Bone marrow (tissue), 2 donors: ENCODE data around the gene ESR1.
"Not testable (repeated sequence)": the region's sequence is repeated elsewhere in the genome, so short reads cannot be mapped to it uniquely, and the experiment has no call there.

Experiments
- DNase-seq, 2 donors: peaks; one replicate each; lab custom pipeline; 2025; lab: John Stamatoyannopoulos, UW

Gene ESR1

DNA sequence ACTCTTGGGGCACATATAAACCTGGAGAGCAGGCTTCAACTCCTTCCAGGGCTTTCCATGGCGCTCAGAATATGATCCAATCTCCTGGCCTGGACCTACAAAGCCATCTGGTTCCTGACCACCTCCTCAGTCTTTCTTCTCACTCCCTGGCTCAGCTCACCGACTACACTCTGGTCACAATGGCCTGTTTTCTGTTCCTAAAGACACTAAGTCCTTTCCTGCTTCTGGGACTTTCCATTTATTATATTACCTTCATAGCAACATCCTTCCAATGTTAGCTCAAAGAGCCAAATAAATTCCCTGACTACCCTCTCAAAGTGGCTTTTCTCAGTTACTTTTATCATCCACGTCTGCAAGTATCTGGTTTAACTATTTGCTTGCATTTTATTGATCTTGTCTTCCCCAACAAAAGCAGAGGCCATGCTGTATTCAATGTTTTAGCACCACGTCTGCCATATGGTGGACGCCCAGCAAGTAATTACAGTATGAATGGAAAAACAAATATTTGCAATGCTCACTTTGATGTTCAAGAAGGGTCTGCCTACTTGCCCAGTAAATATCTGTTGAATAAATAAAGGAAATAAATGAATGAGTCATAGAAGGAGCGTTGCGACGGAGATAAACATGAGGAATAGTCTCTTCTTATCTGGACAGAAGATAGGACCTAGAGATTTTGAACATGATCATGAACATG lies 328.4 kb downstream of the ESR1 start:
- no peak for DNase-seq

- DNase-seq, result no peak
These were observed 329.0 kb downstream of the ESR1 start for GRCh38 chr6:152136449-152136825.

GRCh38 chr6:152138344-152138743 lies 330.9 kb downstream of the ESR1 start:
- DNase-seq, result not testable (repeated sequence)

DNA sequence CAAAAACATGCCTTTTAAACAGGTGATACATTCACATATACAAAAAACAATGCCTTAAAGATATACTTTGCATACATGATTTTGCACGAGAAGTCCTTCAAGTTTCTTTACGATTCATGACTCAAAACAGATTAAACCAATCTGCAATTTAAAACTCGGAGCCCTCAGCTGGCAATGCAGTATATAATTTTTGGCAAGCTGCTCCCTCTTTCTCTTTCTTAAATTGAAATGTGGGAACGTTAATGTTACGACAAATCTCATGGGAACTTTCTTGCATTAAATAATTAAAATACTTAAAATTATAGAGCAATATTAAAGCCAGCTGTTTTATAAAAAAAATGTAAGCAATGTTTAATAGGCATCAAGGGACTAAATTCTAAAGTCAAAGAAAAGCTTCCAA lies 334.6 kb downstream of the ESR1 start:
- no peak for DNase-seq

DNA sequence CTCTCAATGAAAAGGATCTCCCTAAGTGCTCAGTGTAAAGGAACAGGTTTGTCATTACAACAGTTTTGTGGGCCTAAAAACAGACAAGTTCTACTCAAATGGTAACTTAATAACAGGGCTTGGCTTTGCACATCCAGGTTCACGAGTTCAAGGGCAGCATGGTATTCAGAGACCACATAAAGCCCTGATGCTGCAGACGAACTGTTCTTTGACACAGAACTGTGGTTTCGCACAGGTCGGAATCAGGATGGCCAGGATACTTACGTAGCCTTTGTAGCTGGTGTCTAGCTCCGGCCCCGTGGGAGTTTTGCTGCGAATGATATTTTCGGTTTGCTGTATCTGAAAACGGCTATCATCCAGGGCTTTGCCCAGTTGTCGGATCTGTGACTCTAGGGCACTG lies 335.9 kb downstream of the ESR1 start:
- no peak for DNase-seq

DNA sequence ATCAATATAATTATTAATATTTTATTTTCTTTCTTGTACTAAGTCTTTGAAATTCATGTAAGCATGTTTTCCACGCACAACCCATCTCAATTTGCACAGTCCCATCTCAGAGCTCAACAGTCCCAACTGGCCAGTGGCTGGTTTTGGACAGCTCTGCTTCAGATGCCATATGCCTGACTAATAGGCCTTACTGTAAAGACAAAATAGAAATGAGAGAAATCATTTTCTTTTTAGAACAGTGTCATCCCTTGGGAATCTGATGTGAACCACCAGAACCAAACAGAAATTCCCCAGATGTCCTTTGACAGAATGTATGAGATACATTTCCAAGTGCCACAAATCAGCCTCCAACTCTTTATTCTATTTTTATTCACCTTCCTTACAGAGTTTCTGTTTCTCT lies 338.9 kb downstream of the ESR1 start:
- no peak for DNase-seq

GRCh38 chr6:152147269-152147668 lies 339.8 kb downstream of the ESR1 start:
- no peak for DNase-seq

DNA sequence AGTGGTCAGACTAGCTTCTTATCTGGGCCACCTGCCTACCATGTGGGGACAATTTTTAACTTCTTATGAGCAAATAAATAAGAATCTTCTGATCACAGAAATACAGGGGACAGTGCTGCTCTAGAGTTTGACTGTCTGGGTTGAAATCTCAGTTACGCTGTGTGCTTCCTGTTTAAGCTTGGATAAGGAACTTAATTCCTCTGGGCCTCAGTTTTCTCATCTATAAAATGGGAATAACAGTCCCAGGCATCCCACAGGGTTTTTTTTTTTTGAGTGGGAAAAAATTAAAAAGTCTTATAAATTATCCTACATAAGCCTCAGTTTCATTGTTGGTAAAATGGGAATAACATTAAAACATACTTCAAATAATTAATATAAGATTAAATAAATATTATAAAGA lies 340.9 kb downstream of the ESR1 start:
- no peak for DNase-seq

DNA sequence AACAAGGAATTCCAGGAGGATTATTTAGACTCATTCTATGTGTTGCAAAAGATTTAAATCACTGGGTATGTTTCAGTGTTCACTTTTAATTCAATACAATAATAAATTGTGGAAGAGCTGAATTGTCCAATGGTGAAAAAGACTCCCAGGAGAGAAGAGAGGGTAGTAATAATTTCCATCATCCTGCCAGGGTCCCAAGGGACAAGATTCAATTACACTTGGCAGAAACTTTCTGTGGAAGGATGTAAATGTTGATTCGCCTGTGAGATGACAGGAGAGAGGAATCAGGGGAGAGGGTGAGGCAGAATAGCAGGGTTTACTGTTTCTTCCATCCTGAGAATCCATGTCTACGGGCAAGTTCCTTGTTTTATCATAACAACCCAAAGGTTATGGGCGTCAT lies 342.7 kb downstream of the ESR1 start:
- DNase-seq, result no peak

DNA sequence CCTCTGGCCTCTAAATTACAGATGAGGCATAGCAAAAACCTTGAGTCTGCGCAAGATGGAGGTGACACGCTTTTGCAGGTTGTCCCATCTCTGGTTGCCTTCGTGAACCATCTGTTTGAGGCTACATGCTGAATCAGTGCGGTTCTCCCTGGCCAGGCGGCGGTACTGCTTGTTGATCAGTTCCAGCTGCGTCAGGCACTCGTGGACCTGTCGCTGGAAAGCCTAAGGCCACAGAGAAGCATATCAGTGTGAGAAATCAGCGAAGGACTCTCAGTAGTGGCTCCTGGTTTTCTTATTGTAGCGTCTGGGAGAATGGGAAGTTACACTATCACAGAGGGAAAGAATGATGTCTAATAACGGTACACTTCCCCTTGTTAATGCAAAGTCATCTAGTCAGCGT lies 344.4 kb downstream of the ESR1 start:
- DNase-seq, result no peak

GRCh38 chr6:152154559-152155356 lies 347.3 kb downstream of the ESR1 start:
- no peak for DNase-seq

DNA sequence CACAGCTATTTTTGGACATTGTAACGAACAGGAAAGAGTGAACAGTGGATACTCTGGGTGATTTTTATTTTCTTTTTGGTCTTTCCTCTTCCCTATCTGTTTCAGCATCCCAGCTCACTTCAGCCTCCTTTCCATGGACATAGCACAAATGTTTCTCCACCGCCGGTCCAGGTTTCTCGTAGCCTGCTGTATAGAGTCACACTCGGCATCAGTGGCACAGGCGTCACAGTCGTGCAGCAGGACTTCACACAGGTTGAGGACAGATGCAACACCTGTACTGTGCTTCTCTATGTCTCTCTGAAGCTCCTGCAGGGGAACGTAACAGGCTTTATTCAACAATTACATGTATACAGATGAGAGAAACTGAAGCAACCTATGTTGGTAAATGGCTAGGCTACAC lies 348.3 kb downstream of the ESR1 start:
- no peak for DNase-seq

DNA sequence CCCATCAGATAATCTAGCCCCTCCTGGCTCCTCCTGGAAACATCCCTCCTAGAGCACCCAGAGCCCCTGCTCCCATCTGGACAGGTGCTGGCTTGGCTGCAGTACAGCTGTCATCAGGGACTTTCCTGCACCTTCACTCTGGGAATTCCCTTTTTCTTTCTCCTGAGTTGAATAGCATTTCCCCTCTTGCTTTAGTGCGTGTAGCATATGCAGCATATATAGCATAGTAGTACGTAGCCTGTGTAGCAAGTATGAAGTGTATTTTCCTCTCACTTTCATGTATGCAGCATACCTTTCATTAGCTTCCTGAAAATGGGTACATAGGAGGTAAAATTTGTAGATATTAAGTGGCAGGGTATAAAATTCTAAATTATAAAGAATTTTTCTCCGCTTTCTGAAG lies 352.9 kb downstream of the ESR1 start:
- no peak for DNase-seq

DNA sequence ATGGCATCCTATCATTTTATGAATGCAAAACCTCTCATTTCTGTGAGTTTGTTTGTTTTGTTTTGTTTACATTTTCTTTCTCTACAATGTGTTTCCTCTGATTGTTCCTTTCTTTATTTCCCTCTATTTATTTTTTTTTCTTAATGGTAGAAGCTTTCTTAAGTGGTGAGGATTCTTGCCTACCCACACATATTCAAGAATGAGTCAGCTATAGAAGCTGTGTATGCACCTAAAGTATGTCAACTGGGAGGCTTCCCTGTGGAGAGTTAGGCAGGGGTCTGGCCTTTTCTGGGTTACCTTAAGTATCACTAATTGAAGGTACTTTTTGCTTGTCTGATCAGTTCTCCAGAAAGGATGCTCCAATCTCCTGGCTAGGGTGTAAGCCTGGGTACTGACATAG lies 354.0 kb downstream of the ESR1 start:
- DNase-seq, result no peak

GRCh38 chr6:152164957-152165356 lies 357.5 kb downstream of the ESR1 start:
- DNase-seq, result no peak

- no peak for DNase-seq
These were observed 359.0 kb downstream of the ESR1 start for GRCh38 chr6:152166497-152166896.

- no peak for DNase-seq
These were observed 359.4 kb downstream of the ESR1 start for GRCh38 chr6:152166897-152167296.

DNA sequence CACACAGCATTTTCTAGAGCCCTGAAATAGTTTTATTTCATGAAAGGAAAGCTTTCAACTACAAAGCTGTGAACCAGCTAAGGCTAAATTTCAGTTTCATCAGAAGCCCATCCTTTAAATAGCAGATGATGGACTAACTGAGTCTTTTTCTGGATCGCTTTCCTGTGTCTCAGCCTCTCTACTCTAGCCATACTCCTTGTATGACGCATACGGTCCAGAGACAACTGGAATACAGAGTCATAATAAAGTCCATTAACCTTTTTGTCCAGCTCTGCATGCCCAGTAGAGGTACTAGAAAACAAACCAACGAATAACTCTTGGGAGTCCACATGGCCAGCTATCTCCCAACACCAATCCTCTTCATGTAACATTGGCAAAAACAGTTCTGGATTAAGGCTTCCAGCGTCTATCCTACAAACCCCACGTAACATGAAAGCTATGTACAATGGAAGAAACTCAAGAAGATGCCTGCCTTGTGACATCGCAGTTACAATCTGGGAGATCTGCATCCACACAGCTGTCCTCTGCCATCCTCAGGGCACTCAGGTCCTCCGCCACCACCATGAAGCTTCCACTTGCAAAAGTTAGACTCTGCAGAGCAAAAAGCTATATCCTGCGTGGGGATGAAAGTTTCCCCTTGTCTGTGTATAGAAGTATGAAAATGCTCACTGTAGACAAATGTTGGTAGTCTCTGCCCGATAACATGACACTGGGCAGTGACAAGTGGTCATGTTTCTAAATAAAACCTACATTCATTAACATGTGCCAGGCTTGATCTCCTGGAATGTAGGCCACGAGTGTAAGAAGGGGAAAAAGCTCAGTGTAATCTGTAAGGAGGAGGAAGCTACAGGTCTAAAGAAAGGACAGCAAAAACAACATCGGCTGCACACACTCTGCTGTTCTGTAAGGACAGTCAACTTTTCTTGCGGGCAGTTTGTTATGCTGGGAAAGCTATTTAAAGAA lies 360.4 kb downstream of the ESR1 start:
- no peak for DNase-seq

DNA sequence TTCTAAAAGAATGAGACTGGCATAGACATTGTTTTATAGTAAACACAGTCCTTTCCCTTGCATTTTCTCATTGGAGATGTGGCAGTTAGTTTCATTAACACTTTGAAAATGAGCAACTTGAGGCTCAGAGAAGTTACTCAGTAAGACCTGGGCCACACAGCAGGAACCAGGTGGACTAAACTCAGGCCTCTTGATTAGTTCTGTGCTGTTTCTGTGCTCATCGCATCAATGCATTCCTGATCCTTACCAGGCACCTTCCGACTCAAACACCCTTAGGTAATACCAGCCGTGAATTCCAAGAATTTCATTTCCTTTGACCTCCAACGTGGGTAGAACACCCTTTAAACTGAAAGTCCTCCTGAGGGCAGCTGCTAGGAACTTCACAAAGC lies 362.8 kb downstream of the ESR1 start:
- DNase-seq, result no peak

DNA sequence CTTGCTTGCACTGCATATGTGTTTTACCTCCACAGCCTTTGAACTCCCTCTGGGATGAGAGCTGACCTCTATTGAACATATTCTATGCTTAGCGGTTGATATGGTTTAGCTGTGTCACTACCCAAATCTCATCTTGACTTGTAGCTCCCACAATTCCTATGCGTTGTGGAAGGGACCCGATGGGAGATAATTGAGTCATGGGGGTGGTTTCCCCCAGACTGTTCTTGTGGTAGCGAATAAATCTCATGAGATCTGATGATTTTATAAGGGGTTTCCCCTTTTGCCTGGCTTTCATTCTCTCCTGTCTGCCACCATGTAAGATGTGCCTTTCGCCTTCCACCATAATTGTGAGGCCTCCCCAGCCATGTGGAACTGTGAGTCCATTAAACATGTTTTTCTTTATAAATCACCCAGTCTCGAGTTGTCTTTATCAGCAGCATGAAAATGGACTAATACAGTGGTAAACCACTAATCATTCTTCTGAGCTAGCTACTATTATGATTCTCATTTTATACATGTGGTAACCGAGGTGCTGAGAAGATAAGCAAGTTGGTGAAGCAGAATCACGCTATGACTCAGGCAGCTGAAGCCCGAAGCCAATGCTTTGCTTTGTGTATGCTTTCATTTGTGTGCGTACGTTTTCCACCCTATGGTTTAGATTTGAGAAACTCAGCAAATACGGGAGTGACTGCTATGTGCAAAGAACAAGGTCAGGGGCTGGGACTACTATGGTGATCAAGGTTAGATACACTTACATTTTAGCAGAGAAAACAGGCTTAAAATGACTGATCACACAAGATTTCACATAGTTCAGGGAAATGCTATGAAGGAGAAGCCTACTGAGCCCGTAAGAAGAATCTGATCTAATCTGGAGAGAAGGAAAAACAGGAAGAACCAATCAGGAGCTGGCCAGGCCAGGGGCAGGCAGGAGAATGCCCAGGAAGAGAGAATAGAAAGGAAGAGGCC lies 363.5 kb downstream of the ESR1 start:
- no peak for DNase-seq

GRCh38 chr6:152173321-152173720 lies 365.8 kb downstream of the ESR1 start:
- DNase-seq, result no peak
